HepG2 (cell line): ENCODE data around the gene ZNF524. TPM values are rescaled to one million over a fixed set of nuclear protein-coding genes. Genes with fewer than 3 reads are reported as not detected.

Experiments used
- BATF2 ChIP-seq: sonication (generic); formaldehyde crosslinking; IDR thresholded peaks from 2 replicates; pipeline ENCODE4 v1.8.0; 2022; ENCODE audit warnings: mild to moderate bottlenecking, missing genetic modification reagents, moderate library complexity
- KDM3A ChIP-seq: IDR thresholded peaks from 2 replicates; pipeline ENCODE4 v1.6.1; 2018; ENCODE audit warnings: low read depth, missing compliant biosample characterization
- KIAA2018 ChIP-seq: sonication (generic); formaldehyde crosslinking; IDR thresholded peaks from 2 replicates; pipeline ENCODE4 v1.5.0; 2020; ENCODE audit warnings: mild to moderate bottlenecking, missing genetic modification reagents, borderline replicate concordance
- KMT2A ChIP-seq: sonication (generic); formaldehyde crosslinking; IDR thresholded peaks from 2 replicates; pipeline ENCODE4 v1.4.0; 2020; ENCODE audit warnings: missing genetic modification reagents
- NFYC ChIP-seq: IDR thresholded peaks from 2 replicates; pipeline ENCODE4 v1.6.1; 2016; ENCODE audit warnings: missing genetic modification reagents, missing compliant biosample characterization
- NRL ChIP-seq: sonication (generic); formaldehyde crosslinking; IDR thresholded peaks from 2 replicates; pipeline ENCODE4 v1.5.0; 2020; ENCODE audit warnings: missing genetic modification reagents, mild to moderate bottlenecking, moderate library complexity, borderline replicate concordance
- ONECUT2 ChIP-seq: sonication (generic); formaldehyde crosslinking; IDR thresholded peaks from 2 replicates; pipeline ENCODE4 v1.4.0; 2020; ENCODE audit warnings: missing genetic modification reagents
- POGK ChIP-seq: sonication (generic); formaldehyde crosslinking; conservative IDR thresholded peaks from 2 replicates; pipeline ENCODE4 v1.8.0; 2022; ENCODE audit warnings: mild to moderate bottlenecking, moderate library complexity, missing genetic modification reagents
- PTBP1 ChIP-seq: fragments of 200-400 bp; formaldehyde crosslinking; IDR thresholded peaks from 2 replicates; pipeline ENCODE4 v1.6.1; 2018; ENCODE audit warnings: low read length, low read depth; ENCODE audit not compliant: poor library complexity, severe bottlenecking
- SAP130 ChIP-seq: IDR thresholded peaks from 2 replicates; pipeline ENCODE4 v1.6.1; 2016; ENCODE audit warnings: low read depth
- ZBTB33 ChIP-seq: sonication (generic); formaldehyde crosslinking; IDR thresholded peaks from 2 replicates; pipeline ENCODE4 v1.4.0; 2020; ENCODE audit warnings: missing genetic modification reagents
- ZNF224 ChIP-seq: sonication (generic); formaldehyde crosslinking; IDR thresholded peaks from 2 replicates; pipeline ENCODE4 v1.5.0; 2020; ENCODE audit warnings: mild to moderate bottlenecking, missing genetic modification reagents
- ZNF710 ChIP-seq: sonication (generic); formaldehyde crosslinking; IDR thresholded peaks from 2 replicates; pipeline ENCODE4 v1.5.0; 2020; ENCODE audit warnings: mild to moderate bottlenecking, missing genetic modification reagents, borderline replicate concordance
- polyA plus RNA-seq, 8 experiments: library from polyadenylated mRNA; depleted of rRNA in 3 of 8; stranded (reverse) in 7 of 8; unstranded in 1 of 8; fragments of >200 nt; fragmentation: Illumina TruSeq in 4 of 8; extraction: Trizol in 4 of 8; gene quantifications; 2 replicates each; pipeline versions ENCODE4 v1.2.1 to v1.2.3, GENCODE V29; 2011 to 2016; ENCODE audit warnings: low read depth in 4 of 8, missing spikeins in 1 of 8, mixed read lengths in 1 of 8; ENCODE audit not compliant: insufficient read depth in 1 of 8
- total RNA-seq, 5 experiments: library from RNA; depleted of rRNA; stranded (reverse); fragments of >200 nt; fragmentation: Illumina TruSeq; extraction: Trizol; gene quantifications; 2 replicates each; pipeline ENCODE4 v1.2.3, GENCODE V29; 2016; ENCODE audit warnings: low read depth in 1 of 5

Gene ZNF524
- total and polyA plus RNA-seq, 2 of the 13 experiments (the other 11 are each of a cell fraction or from before 2014, with no cell fraction given), result 3.2 to 4.6 TPM

- TF ChIP-seq ZNF710 (CRISPR knock-in tag) (peak; percentile 49), KMT2A (CRISPR knock-in tag) (0 out of 2 replicates have a peak, but pooled peaks have one; percentile 48), KIAA2018 (CRISPR knock-in tag) (no peak), PTBP1 (no peak), ONECUT2 (no peak), POGK (CRISPR knock-in tag) (no peak; the same call in 1 of the 2 replicates), KDM3A (0 out of 2 replicates have a peak, but pooled peaks have one; percentile 58), ZNF224 (CRISPR knock-in tag) (no peak), SAP130 (CRISPR knock-in tag) (peak; percentile 67), NRL (CRISPR knock-in tag) (0 out of 2 replicates have a peak, but pooled peaks have one; percentile 19), NFYC (CRISPR knock-in tag) (no peak), ZBTB33 (CRISPR knock-in tag) (no peak), BATF2 (CRISPR knock-in tag) (0 out of 2 replicates have a peak, but pooled peaks have one; percentile 53)
Measured at GRCh38 chr19:55647732-55648584, 47.9 kb downstream of the ZNF524 start, which contains the start of gene CCDC106 (continued).
